Middle frontal gyrus (tissue), 1 donor: ENCODE measurements around the gene SEC14L1.

Experiments
- DNase-seq: peaks from one replicate; pipeline ENCODE4 v3.0.0-alpha.2; 2015; ENCODE audit warnings: low spot score; ENCODE audit errors: extremely low spot score

SEC14L1 gene

GRCh38 chr17:77257169-77257568, 116.4 kb downstream of the SEC14L1 start:
- no peak for DNase-seq

DNA sequence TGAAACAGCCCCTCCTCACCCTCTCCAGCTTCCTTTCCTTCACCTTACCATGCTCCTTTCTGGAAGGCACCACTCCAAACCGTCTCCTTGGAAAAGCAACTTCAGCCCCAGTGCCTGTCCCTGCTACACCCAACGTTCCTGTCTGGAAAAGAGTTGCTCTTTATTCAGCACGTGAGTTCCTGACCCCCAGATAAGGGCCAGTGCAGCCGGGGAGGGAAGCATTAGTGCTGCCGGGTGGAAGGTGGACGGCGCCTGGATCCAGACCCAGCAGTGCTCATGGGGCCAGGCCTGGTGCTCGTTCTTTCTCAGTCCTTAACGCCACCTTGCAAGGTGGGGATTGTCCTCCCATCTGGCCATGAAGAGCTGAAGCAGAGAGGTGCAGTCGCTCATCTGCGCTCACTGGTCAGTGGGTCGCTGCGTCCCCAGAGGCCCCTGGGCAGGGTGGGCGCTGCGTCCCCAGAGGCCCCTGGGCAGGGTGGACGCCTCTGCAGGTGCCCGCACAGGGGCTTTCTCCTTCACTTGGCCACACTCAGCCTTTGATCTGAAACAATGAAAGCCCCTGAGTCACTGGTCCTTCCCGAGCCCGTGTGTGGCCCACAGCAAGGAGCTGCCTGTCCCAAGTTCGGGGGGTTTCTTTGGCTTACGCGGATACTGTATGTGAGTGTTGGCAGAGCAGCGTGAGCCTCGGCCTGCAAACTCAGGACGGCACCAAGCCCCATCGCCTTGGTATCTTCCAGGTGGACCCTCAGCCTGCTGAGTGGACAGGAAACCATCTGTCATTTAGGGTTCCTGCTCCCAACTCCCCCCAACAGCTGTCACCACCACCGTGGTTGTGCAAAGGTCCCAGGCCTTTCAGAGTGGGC, 117.1 kb downstream of the SEC14L1 start:
- DNase-seq: no peak

DNA sequence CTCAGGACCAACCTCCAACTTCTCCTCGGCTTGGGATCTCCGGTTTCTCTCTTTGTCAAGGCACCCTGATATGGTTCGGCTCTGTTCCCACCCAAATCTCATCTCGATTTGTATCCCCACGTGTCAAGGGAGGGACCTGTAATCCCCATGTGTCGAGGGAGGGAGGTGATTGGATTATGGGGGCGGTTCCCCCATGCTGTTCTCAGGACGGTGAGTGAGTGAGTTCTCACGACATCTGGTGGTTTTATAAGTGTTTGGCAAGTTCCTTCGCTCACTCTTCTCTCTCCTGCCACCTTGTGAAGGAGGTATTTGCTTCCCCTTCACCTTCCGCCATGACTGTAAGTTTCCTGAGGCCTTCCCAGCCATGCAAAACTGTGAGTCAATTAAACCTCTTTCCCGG, 117.9 kb downstream of the SEC14L1 start:
- no peak for DNase-seq

GRCh38 chr17:77264617-77265230, 124.0 kb downstream of the SEC14L1 start:
- no peak for DNase-seq

DNA sequence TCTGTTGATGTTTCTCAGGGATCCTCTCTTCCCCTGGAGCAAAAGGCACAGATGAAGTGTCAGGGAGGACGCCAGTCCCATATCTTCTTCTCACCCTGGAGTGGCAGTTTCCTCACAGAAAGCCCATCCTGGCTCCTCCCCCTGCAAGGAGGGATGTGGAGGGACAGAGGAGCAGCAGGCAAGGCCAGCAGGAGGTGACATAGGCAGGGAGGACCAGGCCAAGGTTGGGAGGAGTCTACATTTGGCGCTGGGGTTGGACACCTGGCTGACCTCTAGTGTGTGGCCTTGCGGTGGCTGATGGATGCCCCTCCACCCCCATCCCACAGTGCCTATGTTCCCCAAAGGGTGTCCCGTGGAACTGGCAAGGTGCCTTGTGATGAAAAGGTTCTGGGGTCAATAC, 125.4 kb downstream of the SEC14L1 start:
- no peak for DNase-seq
